Measurements from ENCODE around the gene SUCLG2.

Gene SUCLG2

GRCh38 chr3:67655364-67656121, 1.1 kb upstream of the SUCLG2 start:
- H3K79me2 ChIP-seq (ENCODE audit: control insufficient read depth, low read length) = peaks cover 42% of the 10 kb centered on the region
- H3K27ac ChIP-seq (ENCODE audit: low read depth, low read length) = peak overlapping the region; percentile 81
- H3F3A ChIP-seq (ENCODE audit: control insufficient read depth, insufficient read depth) = no peaks in the 10 kb centered on the region
- H4K20me1 ChIP-seq (ENCODE audit: control insufficient read depth, insufficient read depth, low read depth, low read length) = no peaks in the 10 kb centered on the region
- no peaks in the 10 kb centered on the region for H3K27me3 ChIP-seq (ENCODE audit: control insufficient read depth, low read length)
- H3K9me3 ChIP-seq (ENCODE audit: control insufficient read depth, insufficient read depth, low read length) = peaks cover 14% of the 10 kb centered on the region
- no peaks in the 10 kb centered on the region for H3K9me2 ChIP-seq (replicated peaks; ENCODE audit: control insufficient read depth, low read length)
- peaks cover 51% of the 10 kb centered on the region for H3K4me1 ChIP-seq (ENCODE audit: control insufficient read depth, low read length)
- H3K4me2 ChIP-seq (ENCODE audit: low read length) = peak overlapping the region; percentile 85
- peaks cover 35% of the 10 kb centered on the region for H3K36me3 ChIP-seq (ENCODE audit: control insufficient read depth, low read length)
- H3K4me3 ChIP-seq (ENCODE audit: low read length) = peak overlapping the region; percentile 85
- no peak for TF ChIP-seq CTCF (IDR thresholded peaks at IDR 0.05; ENCODE audit: low read depth, low read length, poor library complexity, severe bottlenecking)
- no peak for TF ChIP-seq EZH2phosphoT487 (IDR thresholded peaks at IDR 0.05; ENCODE audit: borderline replicate concordance, low read length)

GRCh38 chr3:67654844-67655177, 399 bp upstream of the SUCLG2 start:
- peak overlapping the region; percentile 85 for H3K4me3 ChIP-seq (ENCODE audit: low read length)
- peaks cover 14% of the 10 kb centered on the region for H3K9me3 ChIP-seq (ENCODE audit: control insufficient read depth, insufficient read depth, low read length)
- peaks cover 50% of the 10 kb centered on the region for H3K79me2 ChIP-seq (ENCODE audit: control insufficient read depth, low read length)
- H3K4me2 ChIP-seq (ENCODE audit: low read length) = peak overlapping the region; percentile 85
- no peaks in the 10 kb centered on the region for H3F3A ChIP-seq (ENCODE audit: control insufficient read depth, insufficient read depth)
- H3K27ac ChIP-seq (ENCODE audit: low read depth, low read length) = peak overlapping the region; percentile 81
- no peaks in the 10 kb centered on the region for H4K20me1 ChIP-seq (ENCODE audit: control insufficient read depth, insufficient read depth, low read depth, low read length)
- TF ChIP-seq EZH2phosphoT487 (IDR thresholded peaks at IDR 0.05; ENCODE audit: borderline replicate concordance, low read length) = no peak
- H3K36me3 ChIP-seq (ENCODE audit: control insufficient read depth, low read length) = peaks cover 40% of the 10 kb centered on the region
- H3K4me1 ChIP-seq (ENCODE audit: control insufficient read depth, low read length) = peaks cover 57% of the 10 kb centered on the region
- no peaks in the 10 kb centered on the region for H3K27me3 ChIP-seq (ENCODE audit: control insufficient read depth, low read length)
- no peaks in the 10 kb centered on the region for H3K9me2 ChIP-seq (replicated peaks; ENCODE audit: control insufficient read depth, low read length)

- Histone ChIP-seq H3K27me3 (ENCODE audit: control insufficient read depth, low read length) (no peaks in the 10 kb centered on the region), H3K27ac (ENCODE audit: low read depth, low read length) (peak overlapping the region; percentile 81), H3K4me1 (ENCODE audit: control insufficient read depth, low read length) (peaks cover 57% of the 10 kb centered on the region), H3K79me2 (ENCODE audit: control insufficient read depth, low read length) (peaks cover 62% of the 10 kb centered on the region), H4K20me1 (ENCODE audit: control insufficient read depth, insufficient read depth, low read depth, low read length) (no peaks in the 10 kb centered on the region), H3K9me3 (ENCODE audit: control insufficient read depth, insufficient read depth, low read length) (peaks cover 14% of the 10 kb centered on the region), H3K4me3 (ENCODE audit: low read length) (peak overlapping the region; percentile 85), H3K36me3 (ENCODE audit: control insufficient read depth, low read length) (peaks cover 50% of the 10 kb centered on the region), H3K4me2 (ENCODE audit: low read length) (peak overlapping the region; percentile 85), H3F3A (ENCODE audit: control insufficient read depth, insufficient read depth) (no peaks in the 10 kb centered on the region), H3K9me2 (replicated peaks; ENCODE audit: control insufficient read depth, low read length) (no peaks in the 10 kb centered on the region)
- no peak for TF ChIP-seq EZH2phosphoT487 (IDR thresholded peaks at IDR 0.05; ENCODE audit: borderline replicate concordance, low read length)
Observed at GRCh38 chr3:67653425-67654098, 850 bp downstream of the SUCLG2 start.

- Histone ChIP-seq H3K4me2 (ENCODE audit: low read length) (no peak overlapping the region), H3K9me2 (replicated peaks; ENCODE audit: control insufficient read depth, low read length) (no peaks in the 10 kb centered on the region), H3K36me3 (ENCODE audit: control insufficient read depth, low read length) (peaks cover 70% of the 10 kb centered on the region), H4K20me1 (ENCODE audit: control insufficient read depth, insufficient read depth, low read depth, low read length) (no peaks in the 10 kb centered on the region), H3K4me1 (ENCODE audit: control insufficient read depth, low read length) (peaks cover 43% of the 10 kb centered on the region), H3F3A (ENCODE audit: control insufficient read depth, insufficient read depth) (no peaks in the 10 kb centered on the region), H3K9me3 (ENCODE audit: control insufficient read depth, insufficient read depth, low read length) (no peaks in the 10 kb centered on the region), H3K27ac (ENCODE audit: low read depth, low read length) (no peak overlapping the region), H3K4me3 (ENCODE audit: low read length) (no peak overlapping the region), H3K27me3 (ENCODE audit: control insufficient read depth, low read length) (no peaks in the 10 kb centered on the region), H3K79me2 (ENCODE audit: control insufficient read depth, low read length) (peaks cover 94% of the 10 kb centered on the region)
- TF ChIP-seq EZH2phosphoT487 (IDR thresholded peaks at IDR 0.05; ENCODE audit: borderline replicate concordance, low read length) (no peak), CTCF (IDR thresholded peaks at IDR 0.05; ENCODE audit: low read depth, low read length, poor library complexity, severe bottlenecking) (no peak)
Observed at GRCh38 chr3:67650084-67650483, 4.3 kb downstream of the SUCLG2 start.

All from DOHH2 (cell line).